ENCODE data around the gene EZH1.

DNA sequence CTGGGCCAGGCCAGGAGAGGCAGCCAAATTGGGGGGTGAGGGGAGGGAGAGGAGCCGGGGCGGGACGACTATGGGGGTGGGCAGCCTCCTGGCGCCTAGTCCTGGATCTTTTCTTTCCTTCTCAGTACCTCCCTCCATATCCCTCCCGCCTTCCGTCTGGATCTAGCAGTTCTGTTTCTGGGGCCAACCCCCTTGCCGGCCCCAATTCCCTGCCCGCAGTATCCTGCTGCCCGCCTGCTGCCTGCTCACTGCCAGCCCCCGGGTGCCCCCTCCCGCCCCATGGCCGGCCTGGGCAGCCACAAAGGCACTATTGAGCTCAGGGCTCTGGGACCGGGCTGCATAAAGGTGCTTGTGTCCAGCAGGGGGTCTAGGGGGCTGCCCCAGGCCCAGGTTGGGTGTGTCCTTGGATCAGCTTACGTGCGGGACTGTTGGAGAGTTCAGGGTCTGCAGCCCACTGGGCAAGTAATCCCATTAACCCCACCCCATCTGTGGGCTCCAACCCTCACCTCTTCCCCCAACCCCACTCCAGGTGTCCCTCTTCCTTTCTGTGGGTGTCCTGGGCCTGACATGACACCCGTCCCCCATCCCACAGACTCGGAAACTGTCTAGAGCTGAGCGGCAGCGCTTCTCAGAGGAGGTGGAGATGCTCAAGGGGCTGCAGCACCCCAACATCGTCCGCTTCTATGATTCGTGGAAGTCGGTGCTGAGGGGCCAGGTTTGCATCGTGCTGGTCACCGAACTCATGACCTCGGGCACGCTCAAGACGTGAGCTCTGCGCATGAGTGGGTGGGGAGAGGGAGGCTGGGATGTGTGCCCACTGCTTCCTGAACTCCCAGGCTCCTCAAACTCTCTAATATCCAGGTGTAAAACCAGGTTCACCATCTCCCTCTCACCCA is 37.6 kb upstream of the EZH1 start:
- TF ChIP-seq, protein P1, sequence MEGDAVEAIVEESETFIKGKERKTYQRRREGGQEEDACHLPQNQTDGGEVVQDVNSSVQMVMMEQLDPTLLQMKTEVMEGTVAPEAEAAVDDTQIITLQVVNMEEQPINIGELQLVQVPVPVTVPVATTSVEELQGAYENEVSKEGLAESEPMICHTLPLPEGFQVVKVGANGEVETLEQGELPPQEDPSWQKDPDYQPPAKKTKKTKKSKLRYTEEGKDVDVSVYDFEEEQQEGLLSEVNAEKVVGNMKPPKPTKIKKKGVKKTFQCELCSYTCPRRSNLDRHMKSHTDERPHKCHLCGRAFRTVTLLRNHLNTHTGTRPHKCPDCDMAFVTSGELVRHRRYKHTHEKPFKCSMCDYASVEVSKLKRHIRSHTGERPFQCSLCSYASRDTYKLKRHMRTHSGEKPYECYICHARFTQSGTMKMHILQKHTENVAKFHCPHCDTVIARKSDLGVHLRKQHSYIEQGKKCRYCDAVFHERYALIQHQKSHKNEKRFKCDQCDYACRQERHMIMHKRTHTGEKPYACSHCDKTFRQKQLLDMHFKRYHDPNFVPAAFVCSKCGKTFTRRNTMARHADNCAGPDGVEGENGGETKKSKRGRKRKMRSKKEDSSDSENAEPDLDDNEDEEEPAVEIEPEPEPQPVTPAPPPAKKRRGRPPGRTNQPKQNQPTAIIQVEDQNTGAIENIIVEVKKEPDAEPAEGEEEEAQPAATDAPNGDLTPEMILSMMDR (conservative IDR thresholded peaks at IDR 0.05) = no peak
- TF ChIP-seq EZH2 (IDR thresholded peaks at IDR 0.05; ENCODE audit: low read depth) = no peak

Measured in PC-9 (cell line).